Right lobe of liver (tissue), 6 donors: ENCODE data around the gene MARF1. TPM values are rescaled to one million over a fixed set of nuclear protein-coding genes. Genes with fewer than 3 reads are reported as not detected.

Experiments used
- ATAC-seq, 4 donors: fragments of 200-7000 bp; cut with Tn5 transposase; one replicate each; pipeline ENCODE4 v1.9.1; 2020; ENCODE audit warnings: mild to moderate bottlenecking in 4 of 4, moderate library complexity in 4 of 4
- DNase-seq, 3 donors: peaks; one replicate each; pipeline ENCODE4 v3.0.0-alpha.2; 2020
- H3K27ac ChIP-seq, 3 donors: fragments of 200-600 bp; one replicate each; pipeline ENCODE4 v1.8.0; 2022
- H3K27me3 ChIP-seq, 2 donors: fragments of 200-600 bp; one replicate each; pipeline ENCODE4 v1.8.0; 2022
- H3K36me3 ChIP-seq, 4 donors: fragments of 200-600 bp; sonication (generic) in 1 of 4; one replicate each; pipeline versions ENCODE4 v1.5.1 to v1.8.0; 2017 to 2022; ENCODE audit warnings: control low read depth in 1 of 4
- H3K4me1 ChIP-seq, 4 donors: fragments of 200-600 bp; sonication (generic) in 1 of 4; one replicate each; pipeline versions ENCODE4 v1.5.1 to v1.8.0; 2017 to 2022; ENCODE audit warnings: control low read depth in 1 of 4
- H3K4me3 ChIP-seq, 3 donors: fragments of 200-600 bp; one replicate each; pipeline ENCODE4 v1.8.0; 2022
- H3K9me3 ChIP-seq, 4 donors: fragments of 200-600 bp; sonication (generic) in 1 of 4; one replicate each; pipeline versions ENCODE4 v1.5.1 to v1.8.0; 2017 to 2022; ENCODE audit warnings: control low read depth in 1 of 4
- CTCF ChIP-seq, 4 donors: fragments of 200-600 bp in 3 of 4; fragments of 450-650 bp in 1 of 4; IDR thresholded peaks; one replicate each; pipeline versions ENCODE4 v1.5.1 to v1.8.0; 2016 to 2022; ENCODE audit warnings: antibody characterized with exemption in 4 of 4, mild to moderate bottlenecking in 2 of 4
- POLR2A ChIP-seq: fragments of 450-650 bp; IDR thresholded peaks from one replicate; pipeline ENCODE4 v1.6.1; 2017; ENCODE audit warnings: antibody characterized with exemption, mild to moderate bottlenecking
- WGBS: methylation state at CpG from one replicate; pipeline ENCODE4 v1.1.6; 2018; ENCODE audit warnings: low coverage, low lambda C conversion rate; ENCODE audit not compliant: insufficient coverage; ENCODE audit errors: missing lambda C conversion rate; 5-methylcytosine and 5-hydroxymethylcytosine counted together
- intact Hi-C, 2 donors: fragments of 100-400 bp; cut with DNase I; formaldehyde crosslinking; loops; one replicate each; pipeline versions ENCODE4 v1.11.2 to v1.14.1; 2022
- total RNA-seq, 6 experiments: library from RNA; depleted of rRNA in 2 of 6; stranded (reverse); fragments of >200 nt in 2 of 6; fragmentation: NEBNext Ultra II Directional in 3 of 6; extraction: Animal tissue kit (Norgen Biotek cat#: 25700) in 3 of 6; gene quantifications; one replicate each; pipeline versions ENCODE4 v1.1.0 to v1.2.4, GENCODE V29; 2016 to 2023
- donor health status: DM: no; HTN: yes; CAD: no.
- donor health status: DM: no; HTN: no; CAD: no.
- donor health status: DM: no; HTN: no; CAD: no.
- donor health status: DM: no; HTN: yes; CAD: no.
- donor health status: DM: no; HTN: yes; CAD: no.

The MARF1 gene
- total RNA-seq, 6 experiments from 2014 or later, result 17.2 to 44.2 (median 31.2) TPM

GRCh38 chr16:15599303-15600070, 43.5 kb downstream of the MARF1 start:
- Histone ChIP-seq H3K4me1 (peaks cover 0 to 22% (median 3%) of the 10 kb centered on the region in 4 donors), H3K27ac (no peak overlapping the region), H3K27me3 (no peaks in the 10 kb centered on the region), H3K4me3 (no peak overlapping the region), H3K9me3 (no peaks in the 10 kb centered on the region), H3K36me3 (peaks cover 0 to 71% (median 32%) of the 10 kb centered on the region in 4 donors)
- WGBS, result 94% methylated on average over 6 of the region's 21 CpGs
- intact Hi-C loops, result no loop called here
- no peak for TF ChIP-seq POLR2A
- TF ChIP-seq CTCF (IDR thresholded peaks at IDR 0.05), result no peak
- DNase-seq (no peak), ATAC-seq (no peak)

- H3K4me3 ChIP-seq, result no peak overlapping the region
- H3K36me3 ChIP-seq, result peaks cover 0 to 67% (median 30%) of the 10 kb centered on the region in 4 donors
- H3K4me1 ChIP-seq, result peaks cover 0 to 20% (median 0%) of the 10 kb centered on the region in 4 donors
- no peak overlapping the region for H3K27ac ChIP-seq
- DNase-seq (no peak), ATAC-seq (no peak)
- WGBS, result 86% methylated on average over 6 of the region's 17 CpGs
- intact Hi-C loops, result no loop called here
- no peaks in the 10 kb centered on the region for H3K9me3 ChIP-seq
- TF ChIP-seq CTCF (IDR thresholded peaks at IDR 0.05) (no peak), POLR2A (no peak)
- no peaks in the 10 kb centered on the region for H3K27me3 ChIP-seq
Observed at GRCh38 chr16:15598648-15599190, 44.2 kb downstream of the MARF1 start.

GRCh38 chr16:15597822-15598647, 44.9 kb downstream of the MARF1 start:
- WGBS, result 96% methylated on average over 4 of the region's 15 CpGs
- no peak for TF ChIP-seq CTCF (IDR thresholded peaks at IDR 0.05)
- DNase-seq, result no peak
- no peak overlapping the region for H3K4me3 ChIP-seq
- ATAC-seq, result peak in 2 of 4 donors; percentile 13 to 19
- H3K4me1 ChIP-seq, result peaks cover 0 to 20% (median 0%) of the 10 kb centered on the region in 4 donors
- no peak overlapping the region for H3K27ac ChIP-seq
- peaks cover 0 to 60% (median 28%) of the 10 kb centered on the region in 4 donors for H3K36me3 ChIP-seq
- intact Hi-C loops, result no loop called here
- H3K9me3 ChIP-seq, result no peaks in the 10 kb centered on the region
- H3K27me3 ChIP-seq, result no peaks in the 10 kb centered on the region

GRCh38 chr16:15597135-15597534, 45.8 kb downstream of the MARF1 start:
- no peak overlapping the region for H3K27ac ChIP-seq
- DNase-seq (no peak), ATAC-seq (no peak)
- no peaks in the 10 kb centered on the region for H3K9me3 ChIP-seq
- intact Hi-C loops, result no loop called here
- peaks cover 0 to 20% (median 0%) of the 10 kb centered on the region in 4 donors for H3K4me1 ChIP-seq
- peaks cover 0 to 54% (median 24%) of the 10 kb centered on the region in 4 donors for H3K36me3 ChIP-seq
- no peak overlapping the region for H3K4me3 ChIP-seq
- 78% methylated on average over 4 of the region's 6 CpGs for WGBS
- TF ChIP-seq CTCF (IDR thresholded peaks at IDR 0.05), result no peak
- TF ChIP-seq POLR2A, result no peak
- H3K27me3 ChIP-seq, result no peaks in the 10 kb centered on the region
